HG02759 (cell line): ENCODE results near the gene UACA.
"Not testable (repeated sequence)": the region's sequence is repeated elsewhere in the genome, so short reads cannot be mapped to it uniquely, and the experiment has no call there.

Source experiments
- ATAC-seq: cut with Tn5 transposase; IDR thresholded peaks from one replicate; pipeline ENCODE4 v1.9.1; 2021; ENCODE audit warnings: mild to moderate bottlenecking, moderate library complexity; ENCODE audit not compliant: unreplicated experiment

UACA gene

DNA sequence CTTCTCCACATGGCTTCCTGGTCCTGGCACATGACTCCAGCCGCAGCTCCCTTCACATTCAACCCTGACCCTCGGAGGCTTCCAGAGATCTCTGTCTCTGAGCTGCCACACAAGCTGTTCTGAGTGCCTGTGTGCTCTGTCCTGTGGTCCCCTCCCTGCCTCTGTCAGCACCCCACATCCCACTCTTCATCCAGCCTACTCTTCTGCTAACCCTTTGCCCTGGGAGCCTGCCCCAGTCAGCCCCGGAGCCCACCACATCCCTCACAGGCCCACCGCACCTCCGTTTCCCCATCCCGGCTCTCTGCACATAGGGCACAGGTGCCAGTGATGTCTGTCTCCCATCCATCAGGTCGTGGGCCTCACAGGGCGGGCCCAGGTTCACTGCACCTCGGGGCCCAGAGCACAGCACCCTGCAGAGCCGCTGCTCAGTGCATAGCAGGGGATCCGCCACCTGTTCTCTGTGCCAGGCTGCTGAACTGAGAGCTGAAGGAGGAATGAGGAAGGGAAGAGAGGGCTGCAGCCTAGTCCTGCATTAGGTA lies 133.6 kb downstream of the UACA start:
- ATAC-seq, result no peak

GRCh38 chr15:70628549-70628896 lies 134.8 kb downstream of the UACA start:
- ATAC-seq, result no peak

DNA sequence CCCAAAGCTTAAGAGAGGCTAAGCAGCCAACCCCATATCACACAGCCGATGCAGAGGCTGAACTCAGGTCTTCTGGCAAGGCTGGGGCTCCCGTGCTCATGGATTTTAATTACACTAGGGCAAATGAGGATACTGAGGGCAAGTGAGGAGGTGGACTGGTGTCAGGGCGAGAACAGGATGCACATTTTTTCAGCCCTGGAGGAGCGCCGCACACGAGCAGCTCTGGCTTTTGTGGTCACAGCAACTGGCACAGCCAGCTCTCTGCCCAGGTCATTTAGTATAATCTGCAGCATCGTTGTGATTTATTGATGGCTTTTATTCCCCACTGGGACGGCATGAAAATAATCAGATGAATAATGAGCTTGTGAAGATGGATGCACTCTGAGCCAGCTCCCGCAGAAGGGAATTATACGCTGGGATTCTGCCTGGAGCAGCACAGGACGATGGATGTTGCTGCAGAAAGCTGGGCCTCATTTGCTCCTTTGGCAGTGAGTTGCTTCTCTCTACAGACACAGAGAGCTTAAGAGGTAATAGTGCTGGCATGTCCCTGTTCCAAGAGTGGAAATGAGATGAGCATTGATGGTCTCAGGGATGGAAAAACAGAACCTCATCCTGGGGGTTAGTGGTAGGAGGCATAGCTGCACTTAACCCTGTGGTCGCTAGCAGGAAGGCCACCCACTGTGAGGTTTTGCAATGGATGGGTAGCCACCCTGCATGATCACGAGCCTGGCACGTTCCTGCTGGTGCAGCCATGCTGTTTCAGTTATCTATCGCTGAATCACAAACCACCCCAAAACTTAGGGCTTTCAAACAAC lies 135.4 kb downstream of the UACA start:
- ATAC-seq, result no peak

DNA sequence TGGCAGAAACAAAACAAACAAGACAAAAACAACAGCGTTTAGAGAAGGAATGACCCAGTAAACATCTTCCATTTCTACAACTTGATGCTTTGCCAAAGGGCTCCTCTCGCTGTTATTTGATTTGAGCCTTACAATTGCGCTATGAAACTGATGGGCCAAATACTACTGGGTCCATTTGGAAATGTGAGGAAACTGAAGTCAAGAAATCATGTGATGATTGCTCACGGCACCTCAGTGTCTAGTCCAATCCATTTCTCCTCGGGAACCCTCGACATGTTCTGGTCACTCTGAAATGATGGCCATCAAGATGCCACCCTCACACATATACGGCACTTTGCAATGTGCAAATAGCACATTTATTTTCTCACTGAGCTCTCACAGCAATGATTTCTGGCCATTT lies 136.0 kb downstream of the UACA start:
- ATAC-seq, result no peak

DNA sequence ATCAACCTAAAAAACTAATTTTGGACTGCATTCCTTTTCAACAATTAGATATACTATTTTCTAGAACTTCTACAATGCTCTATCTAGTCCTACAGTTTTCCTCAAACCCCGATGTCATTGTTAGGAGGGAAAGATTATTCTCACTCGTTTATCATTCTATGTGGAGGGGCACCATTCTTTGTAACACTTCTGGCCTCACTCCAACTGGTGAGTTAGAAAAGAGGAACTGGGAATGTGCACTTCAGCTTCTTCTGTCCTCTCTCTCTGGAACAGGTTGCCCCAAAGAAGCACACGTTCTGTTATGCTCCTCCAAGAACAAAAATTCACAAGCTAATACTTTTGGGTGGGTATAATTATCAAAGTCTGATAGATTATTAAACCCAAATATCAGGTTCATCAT lies 137.9 kb downstream of the UACA start:
- ATAC-seq, result no peak

GRCh38 chr15:70625011-70625410 lies 138.3 kb downstream of the UACA start:
- no peak for ATAC-seq

GRCh38 chr15:70618929-70619328 lies 144.4 kb downstream of the UACA start:
- no peak for ATAC-seq

- no peak for ATAC-seq
Observed at GRCh38 chr15:70617911-70618287, 145.5 kb downstream of the UACA start.

- no peak for ATAC-seq
Observed at GRCh38 chr15:70617076-70617910, 146.1 kb downstream of the UACA start.

- ATAC-seq, result not testable (repeated sequence)
Observed at GRCh38 chr15:70616311-70616756, 147.0 kb downstream of the UACA start.

- no peak for ATAC-seq
Observed at GRCh38 chr15:70615435-70616310, 147.7 kb downstream of the UACA start.

DNA sequence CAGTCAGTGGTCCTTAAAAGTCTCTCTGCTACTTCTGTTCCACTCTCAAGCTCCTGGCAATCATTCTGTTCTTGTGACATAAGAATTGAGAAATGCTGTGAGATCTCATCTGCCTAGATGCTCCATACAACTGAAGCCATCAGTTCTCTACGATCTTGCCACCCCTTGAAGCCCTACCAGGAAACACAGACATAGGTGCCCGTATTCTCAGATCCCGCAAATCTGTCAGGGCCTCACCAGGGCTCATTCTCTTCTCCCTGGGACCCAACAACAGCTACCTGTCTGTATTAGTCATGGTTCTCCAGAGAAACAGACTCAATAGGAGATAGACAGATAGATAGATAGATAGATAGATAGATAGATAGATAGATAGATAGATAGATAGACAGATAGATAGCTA lies 149.1 kb downstream of the UACA start:
- no peak for ATAC-seq

GRCh38 chr15:70613271-70613670 lies 150.1 kb downstream of the UACA start:
- no peak for ATAC-seq

- no peak for ATAC-seq
Observed at GRCh38 chr15:70611286-70611685, 152.1 kb downstream of the UACA start.

DNA sequence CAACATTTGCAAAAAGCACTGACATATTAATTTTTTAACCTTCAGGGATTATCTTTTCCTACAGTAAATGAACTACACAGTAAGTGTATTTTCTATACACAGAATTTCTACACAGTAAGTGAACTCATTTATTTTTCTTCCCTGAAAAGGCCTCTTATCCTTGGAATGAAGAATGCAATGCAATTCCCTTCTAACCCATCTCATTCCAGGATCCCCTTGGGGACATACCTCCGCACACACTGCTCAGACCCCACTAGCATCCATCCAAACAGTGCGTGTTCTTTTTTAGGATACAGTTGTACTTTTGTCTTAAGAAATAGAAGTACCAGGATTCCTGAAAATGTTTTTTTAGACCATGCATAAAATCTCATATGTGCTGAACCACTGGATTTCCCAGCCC lies 152.8 kb downstream of the UACA start:
- no peak for ATAC-seq

DNA sequence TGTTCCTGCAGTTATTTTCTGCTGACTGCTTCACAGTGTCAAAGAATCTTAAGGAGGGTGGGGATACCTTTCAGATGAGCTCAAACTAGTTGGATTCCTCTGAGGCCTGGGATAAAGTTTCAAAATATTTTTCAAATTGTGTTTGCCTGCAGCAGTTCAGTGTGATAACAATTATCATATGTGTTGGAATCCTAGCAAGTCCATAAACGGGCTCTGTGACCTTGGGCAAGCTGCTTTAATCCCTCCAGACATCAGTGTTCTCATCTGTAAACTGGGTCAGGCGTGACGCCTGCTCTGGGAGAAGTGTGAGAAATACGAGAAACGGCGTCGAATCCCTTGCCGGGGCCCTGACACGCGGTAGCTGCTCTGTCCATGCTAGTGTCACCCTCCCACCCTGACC lies 153.5 kb downstream of the UACA start:
- no peak for ATAC-seq

- ATAC-seq, result no peak
Observed at GRCh38 chr15:70608144-70608543, 155.2 kb downstream of the UACA start.

GRCh38 chr15:70605606-70606410 lies 157.6 kb downstream of the UACA start:
- ATAC-seq, result no peak

GRCh38 chr15:70604666-70605315 lies 158.6 kb downstream of the UACA start:
- ATAC-seq, result no peak
